GM13977 (cell line): ENCODE measurements around the gene ECM1.

Experiments used
- DNase-seq: peaks from one replicate; pipeline ENCODE4 v3.0.0; 2012; ENCODE audit warnings: low spot score
- CTCF ChIP-seq: IDR thresholded peaks from 2 replicates; pipeline ENCODE4 v1.5.1; 2012; ENCODE audit warnings: mild to moderate bottlenecking, control low read depth; ENCODE audit not compliant: insufficient read depth; ENCODE audit errors: extremely low read depth, missing control alignments
- in situ Hi-C: fragments of 300-500 bp; cut with MboI; formaldehyde crosslinking; loops from one replicate; pipeline ENCODE4 v1.12.0; 2022; ENCODE audit warnings: low sequenced_read_pairs, low pct_unique_long_range_greater_than_20kb, mixed read lengths, inconsistent platforms; ENCODE audit not compliant: unreplicated experiment

The ECM1 gene

GRCh38 chr1:150562446-150563339 lies 54.8 kb downstream of the ECM1 start:
- peak; percentile 86 for DNase-seq
- in situ Hi-C loops: loop anchor here (10.0 kb wide), 1 partner anchor 52 kb away; no protein-coding TSS in a partner anchor
- no peak for TF ChIP-seq CTCF
